ENCODE data around the gene RAPGEF5.

The RAPGEF5 gene

DNA sequence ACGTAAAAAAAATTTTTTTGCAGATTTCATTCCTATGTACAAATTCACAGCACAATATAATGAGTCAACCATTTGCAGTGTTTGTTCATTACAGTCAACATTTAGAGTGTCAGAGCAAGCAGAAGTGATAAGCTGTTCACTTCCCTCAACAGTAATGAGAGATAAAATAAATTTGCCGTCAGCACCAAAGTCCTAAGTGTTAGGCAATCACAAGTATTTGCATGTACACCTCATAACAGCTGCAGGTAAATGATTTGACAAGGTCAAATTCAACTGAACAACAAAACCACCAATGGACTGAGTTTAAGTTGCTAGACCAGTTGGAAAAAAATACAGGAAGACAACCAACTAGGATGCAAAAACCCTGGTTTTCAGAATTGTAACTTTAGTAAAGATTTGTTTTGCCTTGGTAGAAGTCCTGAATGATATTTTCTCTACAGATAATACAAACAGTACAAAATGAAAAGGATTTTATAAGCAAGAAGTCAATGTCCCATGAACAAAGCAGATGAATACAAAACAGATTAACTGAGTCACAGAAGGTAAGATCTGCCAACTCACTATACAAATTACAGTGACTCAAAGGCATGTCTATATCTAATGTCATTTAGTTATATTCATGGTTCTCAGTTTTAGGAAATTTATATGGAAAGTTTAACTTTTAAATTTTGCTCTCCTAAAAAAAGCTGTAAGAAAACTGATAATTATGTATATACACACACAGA is 10.4 kb downstream of the RAPGEF5 start:
- Histone ChIP-seq H3K4me1 (no peaks in the 10 kb centered on the region), H3K27me3 (no peaks in the 10 kb centered on the region), H3K4me3 (no peak overlapping the region), H3K36me3 (no peaks in the 10 kb centered on the region), H3K9me3 (no peaks in the 10 kb centered on the region), H3K27ac (no peak overlapping the region)
- DNase-seq: no peak
- intact Hi-C loops (cut with DNase I; ENCODE audit: low total_unique reads): no loop called here
- TF ChIP-seq, protein P1, sequence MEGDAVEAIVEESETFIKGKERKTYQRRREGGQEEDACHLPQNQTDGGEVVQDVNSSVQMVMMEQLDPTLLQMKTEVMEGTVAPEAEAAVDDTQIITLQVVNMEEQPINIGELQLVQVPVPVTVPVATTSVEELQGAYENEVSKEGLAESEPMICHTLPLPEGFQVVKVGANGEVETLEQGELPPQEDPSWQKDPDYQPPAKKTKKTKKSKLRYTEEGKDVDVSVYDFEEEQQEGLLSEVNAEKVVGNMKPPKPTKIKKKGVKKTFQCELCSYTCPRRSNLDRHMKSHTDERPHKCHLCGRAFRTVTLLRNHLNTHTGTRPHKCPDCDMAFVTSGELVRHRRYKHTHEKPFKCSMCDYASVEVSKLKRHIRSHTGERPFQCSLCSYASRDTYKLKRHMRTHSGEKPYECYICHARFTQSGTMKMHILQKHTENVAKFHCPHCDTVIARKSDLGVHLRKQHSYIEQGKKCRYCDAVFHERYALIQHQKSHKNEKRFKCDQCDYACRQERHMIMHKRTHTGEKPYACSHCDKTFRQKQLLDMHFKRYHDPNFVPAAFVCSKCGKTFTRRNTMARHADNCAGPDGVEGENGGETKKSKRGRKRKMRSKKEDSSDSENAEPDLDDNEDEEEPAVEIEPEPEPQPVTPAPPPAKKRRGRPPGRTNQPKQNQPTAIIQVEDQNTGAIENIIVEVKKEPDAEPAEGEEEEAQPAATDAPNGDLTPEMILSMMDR (IDR thresholded peaks at IDR 0.05): no peak

DNA sequence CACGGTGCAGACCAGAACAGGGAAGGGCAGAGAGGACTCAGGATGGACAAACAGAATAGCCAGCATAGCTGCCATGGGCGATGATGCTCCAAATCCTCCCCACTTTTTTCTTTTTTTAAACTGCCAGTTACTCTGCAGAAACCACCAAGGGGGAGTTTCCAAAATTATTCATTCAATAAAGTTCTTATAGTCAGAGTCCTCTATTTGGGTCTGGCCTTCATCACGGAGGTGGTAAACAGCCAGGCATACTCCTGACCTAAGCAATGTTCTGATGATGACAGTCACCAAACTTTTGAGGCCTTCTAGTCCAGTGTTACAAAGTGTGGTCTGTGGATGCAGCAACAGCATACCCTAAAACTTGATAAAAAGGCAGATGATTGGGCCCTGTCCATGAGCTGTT is 12.3 kb downstream of the RAPGEF5 start:
- Histone ChIP-seq H3K27ac (no peak overlapping the region), H3K4me3 (no peak overlapping the region)

DNA sequence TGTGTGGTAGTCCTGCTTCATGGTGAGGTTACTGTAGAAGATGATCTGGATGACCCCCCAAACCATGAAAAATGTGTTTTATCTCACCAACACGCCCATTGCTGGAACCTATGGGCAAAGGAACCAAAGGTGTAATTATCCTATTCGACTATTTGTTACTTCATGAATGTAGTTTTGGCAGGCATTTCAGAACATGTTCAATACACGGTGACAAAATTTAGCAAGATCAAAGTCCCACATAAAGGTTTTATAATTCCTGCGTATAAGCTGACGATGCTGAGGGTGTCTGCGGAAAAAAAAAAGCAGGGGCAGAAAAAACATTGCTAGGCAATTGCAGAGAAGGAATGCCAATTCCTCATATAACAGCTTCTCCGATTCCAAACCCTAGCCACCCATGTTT is 13.3 kb downstream of the RAPGEF5 start:
- Histone ChIP-seq H3K9me3 (no peaks in the 10 kb centered on the region), H3K27ac (no peak overlapping the region), H3K4me3 (no peak overlapping the region), H3K4me1 (no peaks in the 10 kb centered on the region), H3K36me3 (no peaks in the 10 kb centered on the region), H3K27me3 (no peaks in the 10 kb centered on the region)
- TF ChIP-seq, protein P1 (IDR thresholded peaks at IDR 0.05): no peak
- no peak for DNase-seq
- intact Hi-C loops (cut with DNase I; ENCODE audit: low total_unique reads): no loop called here

More for the DNA sequence above, 12.3 kb downstream of the RAPGEF5 start:
- H3K9me3 ChIP-seq: no peaks in the 10 kb centered on the region
- intact Hi-C loops (cut with DNase I; ENCODE audit: low total_unique reads): no loop called here
- H3K36me3 ChIP-seq: no peaks in the 10 kb centered on the region
- no peaks in the 10 kb centered on the region for H3K4me1 ChIP-seq
- no peaks in the 10 kb centered on the region for H3K27me3 ChIP-seq
- no peak for DNase-seq
- TF ChIP-seq, protein P1 (IDR thresholded peaks at IDR 0.05): no peak

DNA sequence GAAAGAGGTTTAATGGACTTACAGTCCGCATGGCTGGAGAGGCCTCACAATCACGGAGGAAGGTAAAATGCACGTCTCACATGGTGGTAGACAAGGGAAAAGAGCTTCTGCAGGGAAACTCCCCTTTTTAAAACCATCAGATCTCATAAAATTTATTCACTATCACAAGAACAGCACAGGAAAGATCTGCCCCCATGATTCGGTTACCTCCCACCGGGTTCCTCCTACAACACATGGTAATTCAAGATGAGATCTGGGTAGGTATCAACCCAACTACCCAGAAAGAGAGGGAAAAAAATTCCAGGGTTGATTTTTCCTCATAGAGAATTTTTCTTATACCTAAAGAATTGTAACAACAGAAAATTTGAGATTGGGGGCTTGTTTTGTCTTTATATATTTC is 13.9 kb downstream of the RAPGEF5 start:
- H3K9me3 ChIP-seq: no peaks in the 10 kb centered on the region
- H3K27ac ChIP-seq: no peak overlapping the region
- TF ChIP-seq, protein P1 (IDR thresholded peaks at IDR 0.05): no peak
- no peaks in the 10 kb centered on the region for H3K4me1 ChIP-seq
- no peak for DNase-seq
- H3K36me3 ChIP-seq: no peaks in the 10 kb centered on the region
- H3K27me3 ChIP-seq: no peaks in the 10 kb centered on the region
- intact Hi-C loops (cut with DNase I; ENCODE audit: low total_unique reads): no loop called here
- no peak overlapping the region for H3K4me3 ChIP-seq

- H3K36me3 ChIP-seq: no peaks in the 10 kb centered on the region
- no peaks in the 10 kb centered on the region for H3K27me3 ChIP-seq
- intact Hi-C loops (cut with DNase I; ENCODE audit: low total_unique reads): no loop called here
- no peaks in the 10 kb centered on the region for H3K4me1 ChIP-seq
- no peak for DNase-seq
- TF ChIP-seq, protein P1 (IDR thresholded peaks at IDR 0.05): no peak
- no peaks in the 10 kb centered on the region for H3K9me3 ChIP-seq
- H3K27ac ChIP-seq: no peak overlapping the region
- H3K4me3 ChIP-seq: no peak overlapping the region
Observed at GRCh38 chr7:22339725-22340390, 17.1 kb downstream of the RAPGEF5 start.

All from tibial artery (tissue), 4 donors.